ENCODE data around the gene TAPBP. TPM values are rescaled to one million over a fixed set of nuclear protein-coding genes. Genes with fewer than 3 reads are reported as not detected.
A peak's percentile ranks its signal among the peaks of the same experiment; 100 is the strongest.

TAPBP gene
- total and polyA plus RNA-seq, 9 of the 15 experiments (the other 6 are each of a cell fraction or from before 2014, with no cell fraction given): 5.6 to 74.0 (median 22.3) TPM

- TF ChIP-seq PBX2 (CRISPR knock-in tag; IDR thresholded peaks at IDR 0.05; ENCODE audit: low read depth) (peak; percentile 38; the same call in 1 of the 2 replicates), PBX2 (tag; conservative IDR thresholded peaks at IDR 0.05; ENCODE audit: low read depth) (0 out of 2 replicates have a peak, but pooled peaks have one; percentile 36), ATF3 (IDR thresholded peaks at IDR 0.05) (no peak), ATF3 (CRISPR knock-in tag; conservative IDR thresholded peaks at IDR 0.05) (no peak), RBM25 (IDR thresholded peaks at IDR 0.05; ENCODE audit: low read depth, low read length, severe bottlenecking) (no peak), POLR2B (IDR thresholded peaks at IDR 0.05; ENCODE audit: low read depth, partially characterized antibody) (no peak), RB1 (IDR thresholded peaks at IDR 0.05; ENCODE audit: low read depth) (no peak), EP400 (IDR thresholded peaks at IDR 0.05) (no peak), ZNF445 (CRISPR knock-in tag; IDR thresholded peaks at IDR 0.05; ENCODE audit: low read depth) (no peak), BDP1 (IDR thresholded peaks at IDR 0.05; ENCODE audit: insufficient read depth, insufficient read length) (no peak), DIDO1 (tag; IDR thresholded peaks at IDR 0.05; ENCODE audit: low read depth) (no peak), ZC3H11A (IDR thresholded peaks at IDR 0.05; ENCODE audit: low read depth, low read length) (no peak), FOSL1 (tag; conservative IDR thresholded peaks at IDR 0.05) (no peak), POLR2AphosphoS2 (IDR thresholded peaks at IDR 0.05; ENCODE audit: low read length) (no peak), ZNF274 (IDR thresholded peaks at IDR 0.05; ENCODE audit: borderline replicate concordance, low read depth, low read length) (no peak), RBM34 (IDR thresholded peaks at IDR 0.05; ENCODE audit: borderline replicate concordance, insufficient read depth, low read length) (no peak), GABPB1 (CRISPR knock-in tag; IDR thresholded peaks at IDR 0.05) (no peak), GTF2A2 (tag; IDR thresholded peaks at IDR 0.05) (no peak)
- TF ChIP-seq, protein P1, sequence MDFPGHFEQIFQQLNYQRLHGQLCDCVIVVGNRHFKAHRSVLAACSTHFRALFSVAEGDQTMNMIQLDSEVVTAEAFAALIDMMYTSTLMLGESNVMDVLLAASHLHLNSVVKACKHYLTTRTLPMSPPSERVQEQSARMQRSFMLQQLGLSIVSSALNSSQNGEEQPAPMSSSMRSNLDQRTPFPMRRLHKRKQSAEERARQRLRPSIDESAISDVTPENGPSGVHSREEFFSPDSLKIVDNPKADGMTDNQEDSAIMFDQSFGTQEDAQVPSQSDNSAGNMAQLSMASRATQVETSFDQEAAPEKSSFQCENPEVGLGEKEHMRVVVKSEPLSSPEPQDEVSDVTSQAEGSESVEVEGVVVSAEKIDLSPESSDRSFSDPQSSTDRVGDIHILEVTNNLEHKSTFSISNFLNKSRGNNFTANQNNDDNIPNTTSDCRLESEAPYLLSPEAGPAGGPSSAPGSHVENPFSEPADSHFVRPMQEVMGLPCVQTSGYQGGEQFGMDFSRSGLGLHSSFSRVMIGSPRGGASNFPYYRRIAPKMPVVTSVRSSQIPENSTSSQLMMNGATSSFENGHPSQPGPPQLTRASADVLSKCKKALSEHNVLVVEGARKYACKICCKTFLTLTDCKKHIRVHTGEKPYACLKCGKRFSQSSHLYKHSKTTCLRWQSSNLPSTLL (IDR thresholded peaks at IDR 0.05): no peak
- TF ChIP-seq, protein P2, sequence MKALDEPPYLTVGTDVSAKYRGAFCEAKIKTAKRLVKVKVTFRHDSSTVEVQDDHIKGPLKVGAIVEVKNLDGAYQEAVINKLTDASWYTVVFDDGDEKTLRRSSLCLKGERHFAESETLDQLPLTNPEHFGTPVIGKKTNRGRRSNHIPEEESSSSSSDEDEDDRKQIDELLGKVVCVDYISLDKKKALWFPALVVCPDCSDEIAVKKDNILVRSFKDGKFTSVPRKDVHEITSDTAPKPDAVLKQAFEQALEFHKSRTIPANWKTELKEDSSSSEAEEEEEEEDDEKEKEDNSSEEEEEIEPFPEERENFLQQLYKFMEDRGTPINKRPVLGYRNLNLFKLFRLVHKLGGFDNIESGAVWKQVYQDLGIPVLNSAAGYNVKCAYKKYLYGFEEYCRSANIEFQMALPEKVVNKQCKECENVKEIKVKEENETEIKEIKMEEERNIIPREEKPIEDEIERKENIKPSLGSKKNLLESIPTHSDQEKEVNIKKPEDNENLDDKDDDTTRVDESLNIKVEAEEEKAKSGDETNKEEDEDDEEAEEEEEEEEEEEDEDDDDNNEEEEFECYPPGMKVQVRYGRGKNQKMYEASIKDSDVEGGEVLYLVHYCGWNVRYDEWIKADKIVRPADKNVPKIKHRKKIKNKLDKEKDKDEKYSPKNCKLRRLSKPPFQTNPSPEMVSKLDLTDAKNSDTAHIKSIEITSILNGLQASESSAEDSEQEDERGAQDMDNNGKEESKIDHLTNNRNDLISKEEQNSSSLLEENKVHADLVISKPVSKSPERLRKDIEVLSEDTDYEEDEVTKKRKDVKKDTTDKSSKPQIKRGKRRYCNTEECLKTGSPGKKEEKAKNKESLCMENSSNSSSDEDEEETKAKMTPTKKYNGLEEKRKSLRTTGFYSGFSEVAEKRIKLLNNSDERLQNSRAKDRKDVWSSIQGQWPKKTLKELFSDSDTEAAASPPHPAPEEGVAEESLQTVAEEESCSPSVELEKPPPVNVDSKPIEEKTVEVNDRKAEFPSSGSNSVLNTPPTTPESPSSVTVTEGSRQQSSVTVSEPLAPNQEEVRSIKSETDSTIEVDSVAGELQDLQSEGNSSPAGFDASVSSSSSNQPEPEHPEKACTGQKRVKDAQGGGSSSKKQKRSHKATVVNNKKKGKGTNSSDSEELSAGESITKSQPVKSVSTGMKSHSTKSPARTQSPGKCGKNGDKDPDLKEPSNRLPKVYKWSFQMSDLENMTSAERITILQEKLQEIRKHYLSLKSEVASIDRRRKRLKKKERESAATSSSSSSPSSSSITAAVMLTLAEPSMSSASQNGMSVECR (CRISPR knock-in tag; IDR thresholded peaks at IDR 0.05): no peak
Observed at GRCh38 chr6:33297406-33297955, 16.4 kb downstream of the TAPBP start (continued).

Measured in K562 (cell line).